GM18873 (cell line): ENCODE results near the gene FBXO2.
"Not testable (repeated sequence)": the region's sequence is repeated elsewhere in the genome, so short reads cannot be mapped to it uniquely, and the experiment has no call there.

Experiments
- ATAC-seq: cut with Tn5 transposase; IDR thresholded peaks from one replicate; pipeline ENCODE4 v1.9.1; 2021; ENCODE audit warnings: mild to moderate bottlenecking, moderate library complexity, moderate number of reproducible peaks; ENCODE audit not compliant: unreplicated experiment, low FRiP score

Gene FBXO2

DNA sequence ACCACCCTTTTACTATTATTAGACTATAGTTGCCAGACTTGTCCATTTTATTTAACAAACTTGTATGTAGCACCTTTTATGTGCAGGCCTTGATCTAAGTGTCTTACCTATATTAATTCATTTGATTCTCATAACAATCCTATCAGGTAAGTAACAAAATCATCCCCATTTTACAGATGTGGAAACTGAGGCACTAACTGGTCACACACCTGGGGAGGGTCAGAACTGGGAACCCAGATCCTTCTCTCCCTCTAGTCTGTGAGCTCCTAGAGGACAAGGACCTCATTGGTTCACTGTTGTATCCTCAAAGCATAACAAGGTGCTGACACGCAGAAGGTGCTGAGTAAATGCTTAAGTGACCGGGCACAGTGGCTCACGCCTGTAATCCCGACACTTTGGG lies 14.9 kb downstream of the FBXO2 start:
- ATAC-seq, result no peak

DNA sequence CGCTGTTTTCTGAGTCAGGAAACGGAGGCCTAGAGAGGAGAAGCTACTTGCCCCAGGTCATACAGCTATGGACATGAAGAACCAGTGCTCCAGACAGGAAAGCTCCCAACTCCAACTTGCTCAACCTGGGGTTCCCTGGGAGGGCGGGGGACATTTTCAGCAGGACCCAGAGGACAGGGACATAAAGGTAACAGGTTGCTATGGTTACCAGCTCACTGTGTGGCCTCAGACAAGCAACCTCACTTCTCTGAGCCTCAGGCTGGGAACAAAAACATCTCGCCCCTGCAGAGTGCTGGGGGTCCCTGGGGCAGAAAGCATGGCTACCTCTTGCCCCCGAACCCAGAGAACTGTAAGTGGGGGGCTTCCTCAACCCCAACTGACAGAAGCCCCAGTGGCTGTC lies 16.1 kb downstream of the FBXO2 start:
- no peak for ATAC-seq

DNA sequence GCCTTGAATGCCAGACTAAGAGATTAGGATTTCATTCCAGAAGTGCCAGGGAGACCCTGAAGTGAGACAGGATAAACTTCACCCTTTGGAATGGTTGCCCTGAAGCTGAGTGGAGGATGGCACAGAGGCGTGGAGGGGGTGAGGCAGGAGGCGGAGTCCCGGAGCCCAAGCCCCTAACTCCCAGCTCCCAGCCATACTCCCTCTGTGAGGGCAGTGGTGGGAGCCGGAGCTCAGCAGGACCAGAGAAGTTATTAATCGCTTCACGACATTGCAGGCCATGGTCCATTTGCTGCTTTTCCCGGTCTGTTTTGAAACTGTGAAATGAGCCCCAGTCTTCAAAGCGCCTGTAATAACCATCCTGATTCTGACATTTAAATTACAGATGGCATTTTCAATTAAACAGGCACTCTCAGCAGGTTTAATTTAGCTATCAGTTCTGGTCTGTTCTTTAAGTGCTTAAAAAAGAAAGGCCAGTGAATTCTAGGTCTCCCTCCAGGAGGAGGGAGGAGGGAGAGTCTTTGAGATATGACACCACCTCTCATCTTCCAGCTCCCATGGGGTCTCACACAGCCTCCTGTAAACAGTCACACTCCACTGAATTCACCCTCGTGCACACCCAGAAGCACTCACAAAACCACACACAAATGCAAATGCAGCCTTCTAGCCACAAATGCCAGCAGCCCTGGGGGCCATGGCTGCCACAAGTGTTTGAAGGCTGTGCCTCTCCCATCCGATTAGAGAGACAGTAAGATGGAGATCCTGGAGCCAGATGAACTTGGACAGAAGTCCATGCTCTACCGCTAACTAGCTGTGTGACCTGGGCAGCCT lies 19.6 kb downstream of the FBXO2 start:
- ATAC-seq, result no peak

DNA sequence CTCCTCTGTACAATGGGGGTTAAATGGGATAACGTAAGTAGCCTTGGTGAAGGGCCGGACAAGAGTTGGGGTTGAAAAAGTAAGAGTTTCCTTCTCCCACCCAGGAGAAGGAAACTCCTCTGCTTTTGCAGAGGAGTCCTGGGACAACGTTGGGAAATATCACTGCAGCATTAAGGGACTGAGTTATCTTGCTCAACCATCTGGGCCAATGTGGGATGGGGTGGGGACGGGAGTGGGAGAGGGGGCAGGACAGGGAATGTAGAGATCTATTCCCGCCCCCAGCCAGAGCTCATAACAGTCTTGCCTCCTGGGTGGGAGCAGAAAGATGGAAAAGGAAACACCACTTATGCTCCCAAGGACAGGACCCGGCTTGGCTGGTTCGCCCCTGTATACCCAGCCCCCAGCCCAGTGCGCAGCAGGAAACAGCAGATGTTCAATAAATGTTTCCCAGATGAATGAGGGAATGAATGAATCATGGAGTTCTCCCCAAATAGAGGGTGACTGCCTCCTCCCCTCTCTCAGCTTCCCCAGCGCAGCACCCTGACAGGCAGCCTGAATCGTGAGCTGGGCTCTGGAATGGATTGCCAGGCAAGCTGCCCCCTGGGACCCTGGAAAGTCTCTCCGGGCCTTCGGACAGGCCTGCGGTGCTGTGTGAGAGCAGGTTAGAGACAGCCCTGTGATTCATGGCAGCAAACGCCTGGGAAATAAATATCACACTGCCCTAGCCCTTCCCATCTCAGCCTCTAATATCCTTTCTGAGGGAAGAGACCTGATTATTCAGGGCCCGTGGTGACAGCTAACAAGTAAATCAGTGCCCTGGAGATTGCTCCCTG lies 24.8 kb downstream of the FBXO2 start:
- no peak for ATAC-seq

DNA sequence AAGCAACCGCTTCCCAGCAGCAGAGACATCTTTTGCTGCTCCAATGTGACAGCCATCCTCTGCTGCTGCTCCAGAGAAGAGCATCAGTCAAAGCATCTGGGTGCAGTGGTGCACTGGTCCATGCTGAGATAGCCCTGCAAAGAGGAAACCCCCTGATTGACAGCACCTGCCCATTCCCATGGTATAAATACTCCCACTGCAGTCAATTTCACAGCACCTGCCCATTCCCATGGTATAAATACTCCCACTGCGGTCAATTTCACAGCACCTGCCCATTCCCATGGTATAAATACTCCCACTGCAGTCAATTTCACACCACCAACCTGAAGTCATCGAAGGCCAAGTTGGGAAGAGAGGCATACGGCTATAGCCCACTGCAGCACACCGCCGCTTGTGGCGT lies 25.5 kb downstream of the FBXO2 start:
- no peak for ATAC-seq

DNA sequence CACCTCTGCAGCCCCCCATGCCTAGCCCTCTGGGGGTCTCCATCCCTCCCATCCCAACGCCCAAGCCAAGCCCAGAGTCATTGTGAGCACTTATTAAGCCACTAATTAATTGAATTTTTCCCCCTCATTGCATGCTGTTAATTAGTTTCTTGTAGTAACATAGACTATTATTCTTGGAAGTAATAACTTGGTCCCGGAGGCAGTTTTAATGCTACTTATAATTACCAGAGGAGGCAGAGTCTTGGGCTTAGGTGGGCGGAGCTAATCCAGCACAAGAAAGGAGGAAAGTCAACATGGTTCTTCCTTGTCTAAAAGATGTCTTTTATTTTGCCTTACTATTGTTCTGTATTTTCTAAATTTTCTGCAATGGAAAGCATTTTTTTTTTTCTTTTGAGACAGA lies 27.7 kb downstream of the FBXO2 start:
- no peak for ATAC-seq

DNA sequence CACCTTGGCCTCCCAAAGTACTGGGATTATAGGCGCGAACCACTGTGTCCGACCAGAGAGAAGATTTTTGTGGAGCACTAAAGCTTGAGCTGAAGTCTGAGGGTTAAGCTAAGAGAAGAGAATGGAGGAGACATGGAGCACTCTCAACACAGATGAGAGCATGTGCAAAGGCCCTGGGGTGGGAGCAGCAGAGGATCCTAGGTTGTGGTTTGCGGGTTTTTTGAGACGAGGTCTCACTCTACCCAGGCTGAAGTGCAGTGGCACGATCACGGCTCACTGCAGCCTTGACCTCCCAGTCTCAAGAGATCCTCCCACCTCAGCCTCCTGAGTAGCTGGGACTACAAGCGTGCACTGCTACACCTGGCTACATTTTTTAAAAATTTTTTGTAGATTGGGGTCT lies 30.5 kb downstream of the FBXO2 start:
- ATAC-seq, result no peak

DNA sequence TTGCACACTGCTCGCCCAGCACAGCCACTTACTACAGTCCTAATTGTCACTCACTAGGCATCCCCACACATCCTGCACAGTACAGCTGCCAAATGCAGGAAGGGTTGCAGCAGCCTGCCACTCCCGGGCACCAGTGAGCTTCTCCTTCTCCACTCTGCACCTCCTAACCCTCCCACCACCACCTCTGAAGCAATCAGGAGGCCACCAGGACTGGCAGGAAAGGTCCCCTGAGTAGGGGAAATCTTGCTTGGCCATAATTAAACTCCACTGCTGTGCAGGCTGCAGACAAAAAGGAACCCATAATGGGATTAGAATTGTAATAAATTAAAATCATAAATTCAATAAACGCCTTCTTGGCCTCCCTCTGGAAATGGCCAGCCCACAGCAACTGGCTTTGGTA lies 31.8 kb downstream of the FBXO2 start:
- no peak for ATAC-seq

DNA sequence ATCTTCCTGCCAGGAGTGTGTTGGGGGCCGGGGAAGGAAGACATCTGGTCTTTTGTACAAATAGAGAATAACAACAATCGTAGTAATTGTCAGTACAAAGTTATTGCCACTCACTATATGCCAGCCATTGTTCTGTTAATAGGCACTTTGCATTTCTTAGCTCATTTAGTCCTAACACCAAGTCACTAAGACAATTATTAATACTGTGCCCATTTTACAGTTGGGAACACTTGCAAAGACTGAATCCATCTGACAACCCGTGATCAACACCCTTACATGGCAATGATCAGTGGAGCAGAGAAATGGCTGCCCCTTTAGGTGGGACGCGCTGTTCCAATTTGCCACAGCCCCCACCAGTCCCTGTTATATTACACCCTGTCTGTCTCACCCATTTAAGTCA lies 33.3 kb downstream of the FBXO2 start:
- ATAC-seq, result no peak

DNA sequence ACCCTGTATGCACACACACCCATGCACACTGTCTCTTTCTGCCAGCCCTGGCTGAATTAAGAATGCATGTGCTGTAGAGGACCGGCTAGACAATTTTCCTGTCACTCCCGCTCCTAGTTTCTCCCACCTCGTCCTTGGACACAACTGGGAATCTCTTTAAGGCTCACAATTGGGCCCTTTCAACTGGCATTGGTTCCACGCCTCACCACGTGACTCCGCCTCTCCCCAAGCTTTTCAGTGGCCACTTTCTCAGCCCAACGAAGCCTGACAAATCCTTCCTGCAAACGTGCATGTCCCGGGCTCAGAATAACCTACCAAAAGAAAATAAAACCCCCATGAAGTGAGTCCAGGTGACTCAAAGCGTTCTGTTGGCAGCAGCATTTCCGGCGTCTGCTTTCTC lies 33.8 kb downstream of the FBXO2 start:
- ATAC-seq, result no peak

DNA sequence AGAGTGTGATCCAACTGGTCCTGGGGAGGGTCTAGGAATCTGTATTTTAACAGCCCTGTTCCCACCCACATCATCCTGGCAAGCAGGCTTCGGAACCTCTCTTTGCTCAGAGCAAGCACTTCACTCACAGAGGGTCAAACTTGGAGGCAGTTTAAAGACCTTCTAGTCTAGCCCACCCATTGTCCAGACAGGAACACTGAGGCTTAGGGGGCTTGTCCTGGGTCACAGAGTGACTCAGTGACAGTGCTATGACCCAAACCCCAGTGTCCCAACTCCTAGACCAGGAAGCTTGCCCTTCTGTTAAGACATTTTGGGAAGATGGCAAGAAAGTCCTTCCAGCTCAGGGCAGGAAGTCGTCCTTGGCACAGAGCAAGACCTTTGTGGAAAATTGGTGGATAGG lies 36.5 kb downstream of the FBXO2 start:
- ATAC-seq, result no peak

DNA sequence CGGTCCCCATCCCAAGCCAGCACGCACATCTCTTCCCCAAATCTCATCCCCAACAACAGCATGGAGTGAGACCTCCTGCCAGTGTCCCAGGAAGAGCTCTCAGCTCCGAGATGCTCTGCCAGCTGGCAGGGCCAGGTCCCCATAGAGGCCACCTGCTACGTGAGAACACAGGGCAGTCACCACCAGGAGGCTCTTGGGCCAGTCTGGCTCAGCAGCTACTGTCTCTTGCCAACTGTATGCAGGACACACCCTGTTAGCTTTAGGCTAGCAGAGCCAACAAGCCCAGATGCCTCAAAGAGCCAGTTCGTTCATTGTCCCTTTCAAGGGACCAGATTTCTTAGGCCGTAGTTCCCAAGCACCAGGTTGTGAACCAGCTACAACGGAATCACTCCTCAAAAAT lies 36.9 kb downstream of the FBXO2 start:
- no peak for ATAC-seq

DNA sequence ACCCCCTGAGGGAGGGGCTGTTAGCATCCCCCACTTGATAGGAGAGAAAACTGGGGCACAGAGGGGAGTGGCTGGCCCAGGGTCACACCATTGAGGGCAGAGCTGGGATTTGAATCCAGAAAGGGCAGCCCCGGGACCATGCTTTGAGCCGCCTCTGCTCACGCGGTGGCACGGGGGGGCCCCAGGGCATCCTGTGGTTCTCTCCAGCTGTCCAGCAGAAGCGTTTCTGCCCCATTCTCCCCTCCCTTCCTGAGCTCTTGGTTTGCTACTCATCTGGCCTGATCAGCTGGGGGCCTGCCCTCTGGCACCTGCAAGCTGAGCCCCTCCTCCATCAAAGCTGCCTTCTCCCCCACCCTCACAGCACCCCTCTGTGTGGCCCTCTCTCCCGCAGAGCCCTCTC lies 37.5 kb downstream of the FBXO2 start:
- ATAC-seq, result no peak

DNA sequence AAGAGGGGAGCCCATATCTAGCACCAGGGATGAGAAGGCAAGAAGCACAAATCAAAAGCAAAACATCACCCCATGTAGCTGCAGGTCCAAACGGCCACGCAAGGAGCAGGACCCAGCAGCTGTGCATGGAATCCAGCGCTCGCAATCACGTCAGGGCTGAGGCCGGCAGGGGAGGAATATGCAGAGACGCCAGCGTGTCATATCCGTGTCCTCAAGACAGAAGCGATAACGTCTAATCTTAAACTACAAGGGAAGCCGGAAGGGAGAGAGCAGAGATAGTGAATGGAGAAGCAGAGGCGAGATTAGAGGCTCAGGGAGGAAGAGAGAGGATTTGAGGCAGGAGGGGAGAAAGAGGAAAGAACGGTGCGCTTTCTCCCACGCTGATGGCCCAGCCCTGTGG lies 39.1 kb downstream of the FBXO2 start:
- no peak for ATAC-seq

DNA sequence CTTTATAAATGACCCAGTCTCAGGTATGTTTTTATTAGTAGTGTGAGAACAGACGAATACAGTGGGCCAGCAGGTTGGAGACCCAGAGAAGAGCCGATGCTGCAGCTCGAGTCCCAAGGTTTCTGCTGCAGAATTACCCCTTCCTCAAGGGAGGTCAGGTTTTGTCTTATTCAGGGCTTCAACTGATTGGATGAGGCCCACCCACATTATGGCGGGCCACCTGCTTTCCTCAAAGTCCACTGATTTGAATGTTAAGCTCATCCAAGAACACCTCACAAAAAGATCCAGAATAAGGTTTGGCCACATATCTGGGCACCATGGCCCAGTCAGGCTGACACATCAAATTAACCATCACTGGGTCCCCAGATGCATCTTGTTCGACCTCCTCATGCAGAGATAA lies 40.9 kb downstream of the FBXO2 start:
- no peak for ATAC-seq

DNA sequence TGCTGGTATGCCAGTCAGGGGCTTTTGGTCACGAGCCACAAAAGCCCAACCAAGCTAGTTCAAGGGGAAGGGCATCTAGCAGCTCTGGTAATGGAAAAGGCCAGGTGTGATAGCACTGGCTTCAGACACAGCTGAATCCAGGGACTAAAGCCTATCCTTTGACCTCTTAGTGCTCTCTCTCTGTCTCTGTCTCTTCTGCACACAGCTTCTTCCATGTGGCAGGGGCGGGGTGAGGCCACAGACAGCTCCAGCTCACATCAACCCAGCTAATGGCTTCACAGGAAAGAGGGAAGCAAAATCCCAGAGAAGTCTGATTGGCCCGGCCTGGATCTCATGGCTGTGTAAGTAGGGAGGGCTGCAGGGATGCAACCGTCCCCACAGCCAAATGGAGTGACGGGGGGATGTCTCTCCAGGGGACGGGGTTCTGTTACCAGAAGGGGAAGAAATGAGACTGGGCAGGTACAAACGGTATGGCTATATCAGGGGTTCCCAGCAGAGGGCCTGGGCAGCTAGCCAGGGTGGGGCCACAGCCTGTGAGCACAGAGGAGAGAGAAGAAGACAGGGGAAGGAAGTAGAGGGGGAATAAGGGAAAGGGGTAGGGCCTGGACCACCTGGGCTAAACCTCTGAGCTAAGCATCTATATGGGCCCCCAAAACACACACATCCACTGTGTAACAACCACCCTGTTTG lies 42.4 kb downstream of the FBXO2 start:
- ATAC-seq, result no peak

DNA sequence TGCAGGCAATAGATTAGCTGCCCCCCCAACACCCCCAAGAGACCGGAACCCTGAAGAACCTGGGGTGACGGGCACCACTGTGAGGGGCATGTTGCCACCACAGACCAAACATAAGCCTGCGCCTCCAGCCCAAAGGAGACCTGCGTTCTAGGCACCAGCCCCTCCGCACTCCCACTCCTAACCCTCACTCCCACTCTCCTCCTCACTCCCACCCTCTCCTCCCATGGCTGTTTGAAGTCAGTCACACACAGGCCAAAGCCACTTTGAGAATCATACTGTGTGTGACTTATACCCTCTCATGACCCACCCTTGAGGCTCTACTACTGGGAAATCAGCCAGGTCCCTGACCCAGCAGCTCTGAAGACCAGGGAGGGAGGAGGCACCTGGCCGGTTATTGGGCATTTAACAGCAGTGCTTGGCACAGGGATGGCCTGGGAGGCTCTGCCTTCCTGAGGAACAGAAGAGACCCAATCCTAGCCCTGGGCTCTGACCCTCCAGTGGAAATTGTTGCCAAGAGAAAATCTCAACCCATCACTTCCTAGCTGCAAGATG lies 43.5 kb downstream of the FBXO2 start:
- ATAC-seq, result no peak

DNA sequence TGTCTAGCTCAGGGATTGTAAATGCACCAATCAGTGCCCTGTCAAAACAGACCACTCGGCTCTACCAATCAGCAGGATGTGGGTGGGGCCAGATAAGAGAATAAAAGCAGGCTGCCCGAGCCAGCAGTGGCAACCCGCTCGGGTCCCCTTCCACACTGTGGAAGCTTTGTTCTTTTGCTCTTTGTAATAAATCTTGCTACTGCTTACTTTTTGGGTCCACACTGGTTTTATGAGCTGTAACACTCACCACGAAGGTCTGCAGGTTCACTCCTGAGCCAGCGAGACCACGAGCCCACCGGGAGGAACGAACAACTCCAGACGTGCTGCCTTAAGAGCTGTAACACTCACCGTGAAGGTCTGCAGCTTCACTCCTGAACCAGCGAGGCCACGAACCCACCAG lies 44.9 kb downstream of the FBXO2 start:
- not testable (repeated sequence) for ATAC-seq

DNA sequence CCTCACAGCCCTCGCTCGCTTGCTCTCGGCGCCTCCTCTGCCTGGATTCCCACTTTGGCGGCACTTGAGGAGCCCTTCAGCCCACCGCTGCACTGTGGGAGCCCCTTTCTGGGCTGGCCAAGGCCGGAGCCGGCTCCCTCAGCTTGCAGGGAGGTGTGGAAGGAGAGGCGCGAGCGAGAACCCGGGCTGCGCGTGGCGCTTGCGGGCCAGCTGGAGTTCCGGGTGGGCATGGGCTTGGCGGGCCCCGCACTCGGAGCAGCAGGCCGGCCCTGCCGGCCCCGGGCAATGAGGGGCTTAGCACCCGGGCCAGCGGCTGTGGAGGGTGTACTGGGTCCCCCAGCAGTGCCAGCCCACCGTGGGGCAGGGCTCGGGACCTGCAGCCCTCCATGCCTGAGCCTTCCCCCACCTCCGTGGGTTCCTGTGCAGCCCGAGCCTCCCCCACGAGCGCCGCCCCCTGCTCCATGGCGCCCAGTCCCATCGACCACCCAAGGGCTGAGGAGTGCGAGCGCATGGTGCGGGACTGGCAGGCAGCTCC lies 45.6 kb downstream of the FBXO2 start:
- not testable (repeated sequence) for ATAC-seq

DNA sequence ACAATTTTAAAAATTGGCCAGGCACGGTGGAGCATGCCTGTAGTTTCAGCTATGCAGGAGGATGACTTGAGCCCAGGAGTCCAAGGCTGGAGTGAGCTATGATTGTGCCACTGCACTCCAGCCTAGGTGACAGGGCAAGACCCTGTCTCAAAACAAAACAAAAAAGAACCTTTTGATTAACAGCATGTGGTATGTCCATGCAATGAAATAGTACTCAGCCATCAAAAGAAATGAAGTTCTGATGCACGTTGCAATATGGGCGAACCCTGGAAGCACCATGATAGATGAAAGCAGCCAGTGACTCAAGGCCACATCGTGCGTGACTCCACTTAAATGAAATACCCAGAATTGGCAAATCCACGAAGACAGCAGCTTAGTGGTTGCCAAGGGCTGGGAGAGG lies 47.5 kb downstream of the FBXO2 start:
- no peak for ATAC-seq

DNA sequence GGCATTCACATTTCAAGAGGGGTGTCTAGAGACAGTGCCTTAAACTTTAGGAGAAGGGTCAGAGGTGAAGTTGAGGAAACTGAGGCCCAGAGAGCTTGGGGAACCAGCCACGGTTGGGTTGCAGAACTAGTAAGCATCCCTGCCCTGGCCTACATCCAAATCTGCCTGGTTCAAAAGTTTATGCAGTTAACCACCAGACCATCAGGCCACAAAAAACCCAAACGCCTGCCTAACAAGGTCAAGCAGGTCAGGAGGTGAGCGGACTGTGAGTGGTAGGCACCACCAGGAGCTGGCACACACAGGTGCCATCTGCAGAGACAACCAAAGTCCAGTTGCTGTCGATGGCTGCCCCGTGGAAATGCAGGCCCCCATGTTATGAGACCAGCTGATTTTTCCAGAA lies 51.2 kb downstream of the FBXO2 start:
- ATAC-seq, result no peak
